Pancreas (tissue), 10 donors: Measurements from ENCODE around the gene AAK1. TPM values are rescaled to one million over a fixed set of nuclear protein-coding genes. Genes with fewer than 3 reads are reported as not detected.
"Not testable (repeated sequence)": the region's sequence is repeated elsewhere in the genome, so short reads cannot be mapped to it uniquely, and the experiment has no call there.

Experiments used
- ATAC-seq, 4 donors: fragments of 200-7000 bp; cut with Tn5 transposase; one replicate each; pipeline versions ENCODE4 v1.8.0 to v1.9.1; 2020; ENCODE audit warnings: mild to moderate bottlenecking in 4 of 4, moderate library complexity in 4 of 4
- DNase-seq, 6 donors: peaks; one replicate each; pipeline ENCODE4 v3.0.0-alpha.2; 2020
- FAIRE-seq: peaks from 2 replicates; lab custom pipeline; 2012; peaks lifted over from hg19 to GRCh38; lab: Jason Lieb, UNC
- H3K27ac ChIP-seq, 4 donors: fragments of 200-600 bp; sonication (generic); 1 replicate in 3 of 4; 2 replicates in 1 of 4; pipeline versions ENCODE4 v1.5.0 to v1.8.0; 2020
- H3K27me3 ChIP-seq, 4 donors: fragments of 200-600 bp; one replicate each; pipeline ENCODE4 v1.8.0; 2021
- H3K36me3 ChIP-seq, 3 donors: fragments of 200-600 bp; sonication (generic) in 1 of 3; one replicate each; pipeline versions ENCODE4 v1.5.0 to v1.8.0; 2020 to 2021
- H3K4me1 ChIP-seq, 3 donors: fragments of 200-600 bp; one replicate each; pipeline ENCODE4 v1.8.0; 2021
- H3K4me3 ChIP-seq, 4 donors: fragments of 200-600 bp; sonication (generic) in 2 of 4; one replicate each; pipeline versions ENCODE4 v1.5.0 to v1.8.0; 2020 to 2021
- H3K9me3 ChIP-seq, 4 donors: fragments of 200-600 bp; one replicate each; pipeline ENCODE4 v1.8.0; 2021
- WGBS, 2 donors: extraction: QIAGEN DNeasy Blood & Tissue Kit; methylation state at CpG; one replicate each; pipeline ENCODE4 v1.1.7; 2013; 5-methylcytosine and 5-hydroxymethylcytosine counted together
- intact Hi-C, 3 donors: fragments of 100-400 bp; cut with DNase I; formaldehyde crosslinking; loops; one replicate each; pipeline versions ENCODE4 v1.11.1 to v1.14.2; 2022
- polyA plus RNA-seq, 2 donors: library from polyadenylated mRNA; stranded (reverse); fragments of 200-250 nt; gene quantifications; one replicate each; pipeline ENCODE4 v1.2.3, GENCODE V29; 2013
- total RNA-seq, 6 donors: library from RNA; stranded (reverse); fragmentation: NEBNext Ultra II Directional in 4 of 6; extraction: Animal tissue kit (Norgen Biotek cat#: 25700) in 4 of 6; gene quantifications; one replicate each; pipeline versions ENCODE4 v1.2.1 to v1.2.4, GENCODE V29; 2021 to 2023
- TF ChIP-seq, protein P1 (sequence below), 4 donors: fragments of 200-600 bp; sonication (generic) in 3 of 4; IDR thresholded peaks; one replicate each; pipeline versions ENCODE4 v1.5.0 to v1.8.0; 2021; ENCODE audit warnings: antibody characterized with exemption in 4 of 4
- donor health status: healthy with polysubstance abuse.
- donor health status: DM: no; HTN: no; CAD: no; lungs with moderate emphysema.
- donor health status: DM: no; HTN: no; CAD: no.
- donor health status: control.
- donor health status: control.
- donor health status: Bipolar disorder and iron deficiency.
- donor health status: DM: yes; HTN: yes; CAD: no.
- donor health status: DM: no; HTN: no; CAD: no.
- donor health status: DM: no; HTN: no; CAD: no.
- donor health status: DM: yes; HTN: yes; CAD: no.

Gene AAK1
- total and polyA plus RNA-seq, 8 donors, result 20.6 to 45.1 (median 32.5) TPM

DNA sequence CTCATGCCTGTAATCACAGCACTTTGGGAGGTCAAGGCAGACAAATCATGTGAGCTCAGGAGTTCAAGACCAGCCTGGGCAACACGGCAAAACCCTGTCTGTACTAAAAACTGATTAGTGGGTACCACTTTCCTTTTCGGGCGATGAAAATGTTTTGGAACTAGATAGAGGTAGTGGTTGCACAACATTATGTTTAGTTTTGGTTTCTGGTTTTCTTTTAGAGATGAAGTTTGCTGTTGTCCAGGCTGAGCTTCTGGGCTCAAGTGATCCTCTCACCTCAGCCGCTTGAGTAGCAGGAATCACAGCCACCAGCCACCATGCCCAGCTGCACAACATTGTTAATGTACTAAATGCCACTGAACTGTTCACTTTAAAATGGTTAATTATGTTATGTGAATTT, 27.6 kb downstream of the AAK1 start:
- no peak overlapping the region for H3K27ac ChIP-seq
- TF ChIP-seq, protein P1, sequence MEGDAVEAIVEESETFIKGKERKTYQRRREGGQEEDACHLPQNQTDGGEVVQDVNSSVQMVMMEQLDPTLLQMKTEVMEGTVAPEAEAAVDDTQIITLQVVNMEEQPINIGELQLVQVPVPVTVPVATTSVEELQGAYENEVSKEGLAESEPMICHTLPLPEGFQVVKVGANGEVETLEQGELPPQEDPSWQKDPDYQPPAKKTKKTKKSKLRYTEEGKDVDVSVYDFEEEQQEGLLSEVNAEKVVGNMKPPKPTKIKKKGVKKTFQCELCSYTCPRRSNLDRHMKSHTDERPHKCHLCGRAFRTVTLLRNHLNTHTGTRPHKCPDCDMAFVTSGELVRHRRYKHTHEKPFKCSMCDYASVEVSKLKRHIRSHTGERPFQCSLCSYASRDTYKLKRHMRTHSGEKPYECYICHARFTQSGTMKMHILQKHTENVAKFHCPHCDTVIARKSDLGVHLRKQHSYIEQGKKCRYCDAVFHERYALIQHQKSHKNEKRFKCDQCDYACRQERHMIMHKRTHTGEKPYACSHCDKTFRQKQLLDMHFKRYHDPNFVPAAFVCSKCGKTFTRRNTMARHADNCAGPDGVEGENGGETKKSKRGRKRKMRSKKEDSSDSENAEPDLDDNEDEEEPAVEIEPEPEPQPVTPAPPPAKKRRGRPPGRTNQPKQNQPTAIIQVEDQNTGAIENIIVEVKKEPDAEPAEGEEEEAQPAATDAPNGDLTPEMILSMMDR (IDR thresholded peaks at IDR 0.05), result no peak
- FAIRE-seq, result no peak

DNA sequence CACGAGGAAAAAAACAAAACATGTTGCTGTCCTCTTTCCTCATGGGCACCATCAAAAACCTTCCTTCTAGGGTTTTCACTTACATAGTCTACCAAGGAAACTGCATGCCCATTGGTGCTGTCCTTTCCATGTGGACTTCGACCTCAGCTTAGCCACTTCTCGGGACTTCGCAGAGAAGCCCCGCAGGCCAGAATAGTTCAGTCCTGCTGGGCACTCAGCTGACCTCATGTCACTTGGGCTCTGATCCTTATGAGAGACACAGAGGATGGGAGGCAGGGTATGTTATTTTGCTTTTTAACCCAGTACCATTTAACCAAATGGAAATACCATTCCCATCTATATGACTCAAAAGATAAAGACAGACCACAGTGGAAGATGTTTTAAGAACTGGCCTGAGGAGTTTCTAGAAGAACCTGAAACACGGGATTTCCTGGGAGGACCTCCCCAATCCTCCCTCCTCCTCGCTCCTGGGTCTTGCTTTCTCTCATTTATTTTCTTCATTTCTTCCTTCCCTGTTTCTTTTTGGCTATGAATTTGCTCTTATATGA, 28.4 kb downstream of the AAK1 start:
- H3K36me3 ChIP-seq, result no peaks in the 10 kb centered on the region
- H3K27ac ChIP-seq, result no peak overlapping the region
- no peak for FAIRE-seq
- H3K9me3 ChIP-seq, result no peaks in the 10 kb centered on the region
- WGBS, 2 donors, result 70 to 75% methylated on average over 7 of the region's 7 CpGs
- intact Hi-C loops, result no loop called here
- DNase-seq, result no peak
- H3K4me3 ChIP-seq, result no peak overlapping the region
- TF ChIP-seq, protein P1 (IDR thresholded peaks at IDR 0.05), result no peak
- no peaks in the 10 kb centered on the region for H3K27me3 ChIP-seq
- peak in 1 of 4 donors; percentile 36 for ATAC-seq
- H3K4me1 ChIP-seq, result peaks cover 0 to 20% (median 0%) of the 10 kb centered on the region in 3 donors

More for the DNA sequence above, 27.6 kb downstream of the AAK1 start:
- no peaks in the 10 kb centered on the region for H3K36me3 ChIP-seq
- H3K9me3 ChIP-seq, result no peaks in the 10 kb centered on the region
- no peaks in the 10 kb centered on the region for H3K27me3 ChIP-seq
- intact Hi-C loops, result no loop called here
- H3K4me3 ChIP-seq, result no peak overlapping the region
- DNase-seq (no peak), ATAC-seq (no peak)
- WGBS, 2 donors, result 88 to 95% methylated on average over 4 of the region's 4 CpGs
- H3K4me1 ChIP-seq, result peaks cover 0 to 24% (median 0%) of the 10 kb centered on the region in 3 donors

DNA sequence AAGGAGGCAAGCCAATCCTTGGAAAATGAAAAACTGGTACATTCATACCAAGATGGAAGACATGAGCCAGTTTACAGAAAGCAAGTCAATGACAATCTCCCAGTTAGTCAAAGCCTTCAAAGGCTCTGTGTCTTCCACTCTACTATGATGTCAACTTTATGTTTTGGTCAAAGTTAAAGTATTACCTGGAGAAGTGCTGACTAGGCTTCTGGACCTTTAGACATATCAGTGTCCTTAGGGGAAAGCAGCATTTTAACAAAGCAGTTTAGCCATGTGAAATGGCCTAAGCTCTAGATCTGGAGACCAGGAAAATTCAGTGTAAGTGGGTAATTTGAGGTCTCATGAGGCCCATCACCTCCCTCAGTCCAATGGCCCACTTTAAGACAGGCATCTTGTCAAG, 30.8 kb downstream of the AAK1 start:
- FAIRE-seq, result no peak
- no peak for DNase-seq
- no peak overlapping the region for H3K27ac ChIP-seq
- no peak overlapping the region for H3K4me3 ChIP-seq
- H3K27me3 ChIP-seq, result no peaks in the 10 kb centered on the region
- H3K9me3 ChIP-seq, result no peaks in the 10 kb centered on the region
- intact Hi-C loops, result no loop called here
- no peaks in the 10 kb centered on the region for H3K36me3 ChIP-seq
- no peak for ATAC-seq
- peaks cover 0 to 17% (median 0%) of the 10 kb centered on the region in 3 donors for H3K4me1 ChIP-seq
- TF ChIP-seq, protein P1 (IDR thresholded peaks at IDR 0.05), result no peak

DNA sequence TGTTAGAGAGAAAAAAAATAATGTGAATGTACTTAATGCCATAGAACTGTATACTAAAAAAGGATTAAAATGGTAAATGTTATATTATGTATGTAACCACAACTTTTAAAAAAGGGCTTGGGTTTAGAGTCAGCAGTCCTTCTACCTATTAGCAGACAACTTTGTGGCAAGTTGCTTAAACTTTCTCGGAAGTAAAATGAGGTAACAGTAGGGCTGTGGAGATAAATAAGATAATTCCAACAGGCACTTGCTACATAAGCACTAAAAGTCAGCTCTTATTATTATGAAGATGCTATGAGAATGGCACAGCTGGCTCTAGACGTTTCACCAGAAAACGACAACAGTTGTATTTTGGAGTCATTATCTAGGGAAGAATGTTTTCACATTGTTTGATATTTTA, 31.3 kb downstream of the AAK1 start:
- Histone ChIP-seq H3K9me3 (no peaks in the 10 kb centered on the region), H3K4me3 (no peak overlapping the region), H3K27me3 (no peaks in the 10 kb centered on the region), H3K4me1 (peaks cover 0 to 14% (median 0%) of the 10 kb centered on the region in 3 donors), H3K27ac (no peak overlapping the region), H3K36me3 (no peaks in the 10 kb centered on the region)
- 78 to 85% methylated on average over 3 of the region's 3 CpGs for WGBS, 2 donors
- ATAC-seq (no peak), FAIRE-seq (no peak), DNase-seq (no peak)
- TF ChIP-seq, protein P1 (IDR thresholded peaks at IDR 0.05), result no peak
- intact Hi-C loops, result no loop called here

DNA sequence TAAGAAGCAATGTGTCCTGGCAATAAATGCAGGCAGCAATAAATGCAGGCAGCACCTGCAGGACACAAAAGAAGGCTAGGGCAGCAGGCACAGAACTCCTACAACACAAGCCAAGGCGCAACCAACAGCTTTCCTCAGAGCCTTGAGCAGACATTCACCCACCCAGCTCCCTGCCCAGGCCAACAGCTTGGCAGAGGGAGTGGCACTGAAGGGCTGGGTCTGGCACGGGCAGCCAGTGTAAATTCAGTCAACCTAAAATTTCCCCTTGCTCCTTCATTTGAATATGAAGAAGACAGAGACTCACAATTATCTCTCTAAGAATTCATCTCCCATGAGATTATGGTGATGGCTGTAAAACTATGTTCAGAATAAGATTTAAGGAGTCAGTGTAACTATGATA, 35.4 kb downstream of the AAK1 start:
- Histone ChIP-seq H3K36me3 (no peaks in the 10 kb centered on the region), H3K4me1 (peaks cover 0 to 17% (median 16%) of the 10 kb centered on the region in 3 donors), H3K27ac (no peak overlapping the region), H3K27me3 (no peaks in the 10 kb centered on the region), H3K9me3 (no peaks in the 10 kb centered on the region), H3K4me3 (no peak overlapping the region)
- TF ChIP-seq, protein P1 (IDR thresholded peaks at IDR 0.05), result no peak
- DNase-seq, result no peak
- 92 to 97% methylated on average over 2 of the region's 2 CpGs for WGBS, 2 donors
- no peak for ATAC-seq
- FAIRE-seq, result no peak
- intact Hi-C loops, result no loop called here

DNA sequence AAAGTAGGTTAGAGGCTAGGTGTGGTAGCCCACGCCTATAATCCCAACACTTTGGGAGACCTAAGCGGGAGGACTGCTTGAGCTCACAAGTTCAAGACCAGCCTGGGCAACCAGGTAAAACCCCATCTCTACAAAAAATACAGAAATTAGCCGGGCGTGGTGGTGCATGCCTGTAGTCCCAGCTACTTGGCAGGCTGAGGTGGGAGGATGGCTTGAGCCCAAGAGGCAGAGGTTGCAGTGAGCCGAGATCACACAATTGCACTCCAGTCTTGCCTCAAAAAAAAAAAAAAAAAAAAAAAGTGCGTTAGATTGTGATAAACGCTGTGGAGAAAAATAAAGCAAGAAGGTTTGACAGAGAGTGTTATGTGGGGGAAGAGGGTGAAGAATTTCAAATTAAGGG, 36.8 kb downstream of the AAK1 start:
- FAIRE-seq, result not testable (repeated sequence)
- whole genome bisulfite sequencing, 2 donors, result 78 to 80% methylated on average over 7 of the region's 7 CpGs

More for the DNA sequence above, 36.8 kb downstream of the AAK1 start:
- H3K4me3 ChIP-seq, H3K27ac ChIP-seq, H3K27me3 ChIP-seq, intact Hi-C loops, H3K9me3 ChIP-seq, ATAC-seq, DNase-seq, H3K36me3 ChIP-seq: not testable (repeated sequence)
- H3K4me1 ChIP-seq, result peaks cover 0 to 21% (median 16%) of the 10 kb centered on the region in 3 donors
